ENCODE results near the gene OR9I1.

Gene OR9I1

GRCh38 chr11:58125469-58125868 lies at the start of gene OR9I1:
Gene OR9I1 (minus strand): TSS chr11:58125530. CDS start chr11:58119444, 6,086 bp downstream.
- DNase-seq (ENCODE audit: low read depth in 2 of 2) = no peak

DNA sequence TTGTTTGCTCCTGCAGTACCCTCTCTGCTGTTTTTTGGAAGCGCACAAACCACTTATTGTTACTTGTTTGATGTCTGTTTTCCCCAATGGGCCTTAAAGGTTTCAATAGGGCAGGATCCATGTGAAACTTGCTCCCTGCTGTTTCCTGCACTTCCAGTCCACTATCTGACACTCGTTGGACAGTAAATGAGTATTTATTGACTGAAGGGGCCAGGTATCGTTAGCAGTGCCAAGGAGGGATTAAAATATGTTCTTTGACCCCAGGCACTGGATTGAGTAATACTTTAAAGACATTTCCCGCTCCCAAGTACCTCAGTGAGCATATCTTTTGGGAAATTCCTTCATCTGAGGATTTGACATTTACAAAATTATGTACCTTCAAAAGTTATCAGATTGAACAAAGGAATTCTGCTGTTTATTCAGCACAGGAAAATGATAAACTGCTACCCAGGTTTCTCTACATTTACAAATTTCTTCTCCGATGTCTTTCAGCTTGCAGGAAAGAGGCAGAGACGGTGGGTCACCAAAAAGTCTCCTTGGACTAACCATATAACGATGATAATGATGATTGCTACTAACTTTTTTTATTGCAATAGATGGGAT lies 40.3 kb upstream of the OR9I1 start:
- DNase-seq (ENCODE audit: low read depth in 2 of 2) = no peak

DNA sequence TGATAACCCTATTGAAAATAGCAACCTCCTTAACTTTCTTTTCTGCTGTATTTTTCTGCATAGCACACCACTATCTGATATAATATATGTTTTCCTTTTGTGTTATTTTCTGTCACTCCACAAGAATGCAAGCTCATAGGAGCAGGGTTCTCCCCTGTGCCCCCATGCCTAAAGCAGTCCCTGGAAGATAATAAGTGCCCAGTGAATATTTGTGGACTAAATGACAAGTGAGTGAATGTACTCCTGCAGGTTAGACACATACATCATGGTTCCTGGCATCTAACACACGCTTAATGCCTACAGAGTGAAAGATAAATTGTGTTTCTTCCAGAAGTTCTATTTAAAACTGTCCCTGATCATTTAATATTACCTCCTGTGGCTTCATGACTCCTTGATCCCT lies 39.7 kb upstream of the OR9I1 start:
- DNase-seq (ENCODE audit: low read depth in 2 of 2) = no peak

DNA sequence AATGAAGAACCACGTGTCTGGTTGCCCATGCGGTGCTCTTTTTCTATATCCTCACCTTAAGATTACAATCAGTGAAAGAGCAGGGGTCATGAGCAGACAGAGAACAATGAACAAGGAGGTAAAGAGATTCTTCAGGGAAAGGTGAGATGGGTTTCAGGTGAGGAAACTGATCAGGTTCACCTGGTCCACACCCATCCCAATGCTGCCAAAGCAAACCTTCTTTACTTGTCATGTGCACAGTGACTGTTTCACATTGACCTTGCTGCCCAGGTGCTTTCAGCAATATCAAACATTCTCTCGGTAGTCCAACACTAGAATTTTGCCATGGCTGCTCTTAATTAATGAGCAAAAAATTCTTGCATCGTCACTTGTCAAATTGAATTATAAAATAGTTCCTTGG lies 39.1 kb upstream of the OR9I1 start:
- no peak for DNase-seq (ENCODE audit: low read depth in 2 of 2)

GRCh38 chr11:58152781-58153180 lies 27.5 kb upstream of the OR9I1 start:
- no peak for DNase-seq (ENCODE audit: low read depth in 2 of 2)

- no peak for DNase-seq (ENCODE audit: low read depth in 2 of 2)
Measured at GRCh38 chr11:58142761-58143160, 17.4 kb upstream of the OR9I1 start.

GRCh38 chr11:58135171-58135570 lies 9.8 kb upstream of the OR9I1 start:
- no peak for DNase-seq (ENCODE audit: low read depth in 2 of 2)

DNA sequence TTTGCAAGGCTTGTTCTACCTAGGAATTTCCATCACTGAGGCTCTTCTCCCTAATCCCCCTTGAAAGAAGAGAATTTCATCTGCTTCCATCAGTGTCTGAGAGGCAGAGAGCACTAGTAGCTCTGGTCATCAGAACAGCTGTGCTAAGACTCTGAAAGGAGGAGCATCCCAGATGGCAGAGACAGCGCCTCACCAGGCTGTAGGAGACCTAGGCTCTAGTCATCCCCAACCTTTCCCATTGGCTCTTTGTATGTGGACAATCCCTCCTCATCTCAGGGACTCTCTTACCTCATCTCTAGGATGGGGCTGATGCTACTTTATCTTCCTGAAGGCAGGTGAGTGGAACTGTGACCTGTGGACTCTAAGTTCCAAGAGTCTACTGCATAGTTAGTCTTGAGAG lies 8.8 kb upstream of the OR9I1 start:
- DNase-seq (ENCODE audit: low read depth in 2 of 2) = no peak

GRCh38 chr11:58133309-58134076 lies 8.2 kb upstream of the OR9I1 start:
- DNase-seq (ENCODE audit: low read depth in 2 of 2) = no peak

DNA sequence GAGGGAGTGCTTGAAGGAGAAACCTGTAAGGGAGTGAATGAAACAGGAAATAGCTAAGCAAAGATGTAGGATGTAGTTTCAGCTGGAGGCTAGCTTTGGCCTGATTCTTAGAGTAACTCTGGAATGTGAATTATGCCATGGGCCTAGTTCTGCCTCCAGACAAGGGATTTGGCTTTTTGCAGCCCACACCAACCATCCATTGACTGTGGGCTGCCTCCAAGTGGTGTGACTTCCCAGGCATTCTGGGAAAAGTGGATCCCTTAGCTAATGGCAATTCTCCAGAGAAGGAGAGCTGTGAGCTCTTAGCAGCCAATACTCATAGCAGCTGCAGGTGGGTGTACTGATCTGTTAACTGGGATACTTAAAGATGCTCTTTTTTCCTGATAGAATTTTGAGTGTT lies 2.0 kb upstream of the OR9I1 start:
- no peak for DNase-seq (ENCODE audit: low read depth in 2 of 2)

- DNase-seq (ENCODE audit: low read depth in 2 of 2) = no peak
Measured at GRCh38 chr11:58121096-58121495, 4.2 kb downstream of the OR9I1 start.

GRCh38 chr11:58097437-58097836 lies 27.9 kb downstream of the OR9I1 start:
- no peak for DNase-seq (ENCODE audit: low read depth in 2 of 2)

DNA sequence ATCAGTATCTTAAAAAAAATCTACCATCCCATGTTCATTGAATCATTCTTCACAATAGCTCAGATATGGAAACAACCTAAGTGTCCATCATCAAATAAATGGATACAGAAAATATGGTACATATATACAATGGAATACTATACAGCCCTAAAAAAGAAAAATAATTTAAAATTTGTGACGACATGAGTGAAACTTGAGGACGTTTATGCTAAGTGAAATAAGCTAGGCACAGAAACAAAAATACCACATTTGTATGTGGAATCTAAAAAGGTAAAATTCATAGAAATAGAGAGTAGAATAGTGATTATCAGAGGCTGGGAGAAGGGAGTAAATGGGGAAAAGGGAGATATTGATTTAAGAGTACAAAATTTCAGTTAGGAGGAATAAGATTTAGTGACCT lies 38.8 kb downstream of the OR9I1 start:
- no peak for DNase-seq (ENCODE audit: low read depth in 2 of 2)

GRCh38 chr11:58075781-58076180 lies 49.5 kb downstream of the OR9I1 start:
- DNase-seq (ENCODE audit: low read depth in 2 of 2) = no peak

DNA sequence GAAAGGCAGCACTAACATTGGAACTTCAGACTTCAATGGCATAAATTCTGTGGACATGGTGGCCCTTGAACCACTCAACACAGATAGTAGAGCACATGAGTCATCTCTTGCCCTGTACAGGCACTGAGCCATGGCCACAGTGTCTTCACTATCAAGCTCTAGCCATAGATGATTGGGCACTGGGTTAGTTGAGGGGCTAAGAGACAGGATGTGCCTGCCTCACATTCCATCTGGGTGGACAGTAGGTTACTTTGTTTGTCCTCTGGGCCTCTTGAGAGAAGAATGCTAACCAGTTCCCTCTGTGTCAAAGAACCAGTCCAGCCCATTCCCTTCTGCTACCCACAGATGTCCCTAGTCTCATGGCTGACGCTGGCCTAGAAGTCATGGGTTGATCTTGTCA lies 54.7 kb downstream of the OR9I1 start:
- DNase-seq (ENCODE audit: low read depth in 2 of 2) = no peak

DNA sequence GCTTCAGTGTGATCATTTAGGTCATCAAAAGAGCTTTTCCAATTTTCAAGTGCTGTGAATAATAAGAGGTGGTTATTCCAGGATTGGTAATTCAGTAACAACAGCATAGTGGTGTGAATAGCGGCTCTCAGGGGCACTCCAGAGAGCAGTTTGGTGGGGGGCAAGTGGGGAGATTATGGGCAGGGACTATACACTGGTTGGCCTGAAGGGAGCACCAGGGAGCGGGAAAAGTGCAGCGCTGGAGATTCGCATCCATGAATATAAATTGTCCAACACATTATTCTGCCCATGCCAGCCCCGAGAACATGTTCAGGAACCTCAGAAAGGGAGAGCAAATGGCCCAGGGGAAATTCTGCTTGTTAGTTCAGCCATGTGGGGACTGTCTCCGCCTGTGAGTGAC lies 56.7 kb downstream of the OR9I1 start:
- DNase-seq (ENCODE audit: low read depth in 2 of 2) = no peak

GRCh38 chr11:58067685-58068084 lies 57.6 kb downstream of the OR9I1 start:
- no peak for DNase-seq (ENCODE audit: low read depth in 2 of 2)

Measured in stimulated activated CD4-positive, alpha-beta T cell treated with anti-CD3 and anti-CD28 coated beads, Interleukin-4, amount 100 ng/mL, for 48 hours (primary cell).